Breast epithelium (tissue), 3 donors: ENCODE data around the gene SOD2.

Experiments used
- CTCF ChIP-seq, 3 donors: fragments of 450-650 bp; IDR thresholded peaks; one replicate each; pipeline ENCODE4 v1.5.1; 2016 to 2017; ENCODE audit warnings: antibody characterized with exemption in 3 of 3, mild to moderate bottlenecking in 3 of 3, moderate library complexity in 3 of 3
- POLR2A ChIP-seq: fragments of 450-650 bp; IDR thresholded peaks from one replicate; pipeline ENCODE4 v1.6.1; 2016; ENCODE audit warnings: antibody characterized with exemption, mild to moderate bottlenecking, moderate library complexity
- POLR2AphosphoS5 ChIP-seq, 3 donors: sonication (generic); formaldehyde crosslinking; IDR thresholded peaks; one replicate each; pipeline ENCODE4 v1.6.1; 2017; ENCODE audit warnings: antibody characterized with exemption in 3 of 3

- no peak for TF ChIP-seq CTCF (IDR thresholded peaks at IDR 0.05)
- no peak for TF ChIP-seq POLR2A
- no peak for TF ChIP-seq POLR2AphosphoS5 (IDR thresholded peaks at IDR 0.05)
Observed at GRCh38 chr6:159728531-159728964, 35.5 kb upstream of the SOD2 start.
